KMS-11 (cell line): Measurements from ENCODE around the gene RTEL1.

Experiments
- H2AFZ ChIP-seq: fragments of 200-600 bp; sonication (generic); 2 replicates; pipeline ENCODE4 v1.6.1; 2016; ENCODE audit warnings: antibody characterized with exemption, mixed run types, low read depth
- H3K27ac ChIP-seq: fragments of 200-600 bp; sonication (generic); 2 replicates; pipeline ENCODE4 v1.6.1; 2016; ENCODE audit warnings: mild to moderate bottlenecking, mixed run types
- H3K27me3 ChIP-seq: fragments of 200-600 bp; sonication (generic); 2 replicates; pipeline ENCODE4 v1.6.1; 2017; ENCODE audit warnings: mild to moderate bottlenecking, low read depth, mixed run types, moderate library complexity; ENCODE audit not compliant: insufficient read depth
- H3K36me3 ChIP-seq: fragments of 200-600 bp; sonication (generic); 2 replicates; pipeline ENCODE4 v1.6.1; 2017; ENCODE audit warnings: mild to moderate bottlenecking, mixed run types; ENCODE audit not compliant: insufficient read depth
- H3K4me1 ChIP-seq: fragments of 200-600 bp; sonication (generic); 2 replicates; pipeline ENCODE4 v1.6.1; 2016; ENCODE audit warnings: mild to moderate bottlenecking, low read depth, mixed run types; ENCODE audit not compliant: poor library complexity, severe bottlenecking
- H3K4me2 ChIP-seq: fragments of 200-600 bp; sonication (generic); 2 replicates; pipeline ENCODE4 v1.7.0; 2016; ENCODE audit warnings: mild to moderate bottlenecking, mixed run types
- H3K4me3 ChIP-seq: fragments of 200-600 bp; sonication (generic); IDR thresholded peaks from 2 replicates; pipeline ENCODE4 v1.6.1; 2017; ENCODE audit warnings: low read depth, low read length, mixed read lengths; ENCODE audit not compliant: insufficient read depth
- H3K79me2 ChIP-seq: fragments of 200-600 bp; sonication (generic); 2 replicates; pipeline ENCODE4 v1.6.1; 2016; ENCODE audit warnings: low read depth, mixed run types; ENCODE audit not compliant: insufficient read depth
- H3K9ac ChIP-seq: fragments of 200-600 bp; sonication (generic); 2 replicates; pipeline ENCODE4 v1.6.1; 2016; ENCODE audit warnings: mild to moderate bottlenecking, mixed run types
- H4K20me1 ChIP-seq: fragments of 200-600 bp; sonication (generic); 2 replicates; pipeline ENCODE4 v1.6.1; 2016; ENCODE audit warnings: mild to moderate bottlenecking, mixed run types; ENCODE audit not compliant: insufficient read depth
- CTCF ChIP-seq: fragments of 200-600 bp; sonication (generic); conservative IDR thresholded peaks from 2 replicates; pipeline ENCODE4 v1.6.1; 2017; ENCODE audit warnings: low read depth, mild to moderate bottlenecking, antibody characterized with exemption, low read length, moderate library complexity, mixed read lengths

The RTEL1 gene

DNA sequence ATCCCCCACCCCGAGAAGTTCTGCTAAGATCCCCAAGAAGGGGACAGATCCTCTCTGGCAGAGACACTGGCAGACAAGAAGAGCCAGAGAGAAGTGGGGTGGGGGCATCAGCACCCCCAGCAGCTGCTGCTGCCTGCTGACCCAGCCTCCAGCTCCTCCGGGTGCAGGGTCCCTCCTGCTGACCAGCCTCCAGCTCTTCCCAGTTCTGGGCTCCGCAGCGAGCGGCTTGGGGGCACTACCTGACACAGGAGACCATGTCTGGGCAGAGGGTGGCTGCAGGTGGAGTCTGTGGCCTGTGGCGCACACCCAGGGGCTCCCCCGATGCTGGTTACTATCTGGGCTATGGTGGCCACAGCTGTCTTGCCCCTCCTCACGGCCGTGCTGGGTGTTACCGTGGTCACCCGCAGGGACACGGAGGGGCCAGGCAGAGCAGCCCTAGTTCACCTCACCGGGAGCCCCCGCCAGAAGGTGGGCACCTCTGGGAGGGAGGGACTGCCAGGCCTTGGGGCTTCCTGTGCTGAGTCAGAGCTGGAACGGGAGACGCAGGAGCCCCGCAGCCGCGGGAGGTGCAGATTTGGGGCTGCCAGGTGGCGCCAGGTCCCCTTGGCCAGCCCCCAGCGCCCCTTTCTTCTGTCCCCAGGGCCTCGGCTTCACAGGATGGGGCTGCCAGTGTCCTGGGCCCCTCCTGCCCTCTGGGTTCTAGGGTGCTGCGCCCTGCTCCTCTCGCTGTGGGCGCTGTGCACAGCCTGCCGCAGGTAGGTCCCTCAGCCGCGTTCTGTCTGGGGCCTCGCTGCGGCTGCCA lies 79.0 kb downstream of the RTEL1 start:
- H3K27ac ChIP-seq = peak overlapping the region; percentile 80
- no peak for TF ChIP-seq CTCF
- no peak overlapping the region for H2AFZ ChIP-seq
- peaks cover 17% of the 10 kb centered on the region; the same call in 1 of the 2 replicates for H3K79me2 ChIP-seq
- no peaks in the 10 kb centered on the region for H4K20me1 ChIP-seq
- no peaks in the 10 kb centered on the region for H3K27me3 ChIP-seq
- peak overlapping the region; percentile 75 for H3K9ac ChIP-seq
- no peaks in the 10 kb centered on the region for H3K36me3 ChIP-seq
- peak overlapping the region; percentile 60 for H3K4me3 ChIP-seq
- H3K4me2 ChIP-seq = peak overlapping the region; percentile 94
- H3K4me1 ChIP-seq = peaks cover 45% of the 10 kb centered on the region

DNA sequence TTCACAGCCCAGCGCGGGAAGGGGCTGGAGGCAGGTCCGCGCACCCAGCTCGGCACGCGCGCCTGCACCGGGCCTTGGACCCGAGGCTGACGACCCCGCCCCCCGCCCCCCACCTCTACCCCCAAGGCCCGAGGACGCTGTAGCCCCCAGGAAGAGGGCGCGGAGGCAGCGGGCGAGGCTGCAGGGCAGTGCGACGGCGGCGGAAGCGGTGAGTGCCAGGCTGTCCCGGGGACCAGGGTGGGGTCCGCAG lies 79.5 kb downstream of the RTEL1 start:
- no peak overlapping the region for H2AFZ ChIP-seq
- peak overlapping the region; percentile 94 for H3K4me2 ChIP-seq
- H3K27me3 ChIP-seq = no peaks in the 10 kb centered on the region
- peak overlapping the region; percentile 80 for H3K27ac ChIP-seq
- no peak for TF ChIP-seq CTCF
- peaks cover 40% of the 10 kb centered on the region for H3K4me1 ChIP-seq
- no peaks in the 10 kb centered on the region for H3K36me3 ChIP-seq
- no peaks in the 10 kb centered on the region for H4K20me1 ChIP-seq
- peak overlapping the region; percentile 75 for H3K9ac ChIP-seq
- H3K79me2 ChIP-seq = peaks cover 11% of the 10 kb centered on the region; the same call in 1 of the 2 replicates
- no peak overlapping the region for H3K4me3 ChIP-seq

- H3K27me3 ChIP-seq = no peaks in the 10 kb centered on the region
- H3K79me2 ChIP-seq = peaks cover 8% of the 10 kb centered on the region; the same call in 1 of the 2 replicates
- peak overlapping the region; percentile 75; the same call in 1 of the 2 replicates for H3K9ac ChIP-seq
- H4K20me1 ChIP-seq = no peaks in the 10 kb centered on the region
- H3K36me3 ChIP-seq = no peaks in the 10 kb centered on the region
- H3K4me1 ChIP-seq = peaks cover 35% of the 10 kb centered on the region
- H3K4me3 ChIP-seq = no peak overlapping the region
- peak overlapping the region; percentile 80 for H3K27ac ChIP-seq
- TF ChIP-seq CTCF = no peak
- peak overlapping the region; percentile 94 for H3K4me2 ChIP-seq
- H2AFZ ChIP-seq = no peak overlapping the region
Observed at GRCh38 chr20:63737945-63738686, 80.0 kb downstream of the RTEL1 start.

DNA sequence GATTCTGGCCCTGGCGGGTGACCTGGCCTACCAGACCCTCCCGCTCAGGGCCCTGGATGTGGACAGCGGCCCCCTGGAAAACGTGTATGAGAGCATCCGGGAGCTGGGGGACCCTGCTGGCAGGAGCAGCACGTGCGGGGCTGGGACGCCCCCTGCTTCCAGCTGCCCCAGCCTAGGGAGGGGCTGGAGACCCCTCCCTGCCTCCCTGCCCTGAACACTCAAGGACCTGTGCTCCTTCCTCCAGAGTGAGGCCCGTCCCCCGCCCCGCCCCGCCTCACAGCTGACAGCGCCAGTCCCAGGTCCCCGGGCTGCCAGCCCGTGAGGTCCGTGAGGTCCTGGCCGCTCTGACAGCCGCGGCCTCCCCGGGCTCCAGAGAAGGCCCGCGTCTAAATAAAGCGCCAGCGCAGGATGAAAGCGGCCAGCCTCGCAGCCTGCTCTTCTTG lies 80.6 kb downstream of the RTEL1 start:
- H3K27ac ChIP-seq = peak overlapping the region; percentile 28; the same call in 1 of the 2 replicates
- TF ChIP-seq CTCF = no peak
- peaks cover 31% of the 10 kb centered on the region for H3K4me1 ChIP-seq
- peak overlapping the region; percentile 75; the same call in 1 of the 2 replicates for H3K9ac ChIP-seq
- H3K4me3 ChIP-seq = no peak overlapping the region
- H3K79me2 ChIP-seq = peaks cover 8% of the 10 kb centered on the region; the same call in 1 of the 2 replicates
- H4K20me1 ChIP-seq = no peaks in the 10 kb centered on the region
- peak overlapping the region; percentile 94 for H3K4me2 ChIP-seq
- H3K27me3 ChIP-seq = no peaks in the 10 kb centered on the region
- H3K36me3 ChIP-seq = no peaks in the 10 kb centered on the region
- H2AFZ ChIP-seq = no peak overlapping the region
